Epithelial cell of umbilical artery (primary cell): ENCODE measurements around the gene ZC3H4. TPM values are rescaled to one million over a fixed set of nuclear protein-coding genes. Genes with fewer than 3 reads are reported as not detected.

Experiments
- total RNA-seq: library from RNA; depleted of rRNA; stranded (reverse); fragments of >200 nt; gene quantifications from 2 replicates; pipeline ENCODE4 v1.2.3, GENCODE V29; 2014

The ZC3H4 gene
- 10.4 and 14.1 TPM in 2 replicates for total RNA-seq

GRCh38 chr19:47112997-47113849, at the start of gene ZC3H4:
ZC3H4 (minus strand) TSS chr19:47113776; CDS start chr19:47112584, 1,192 bp downstream.

GRCh38 chr19:47130589-47131227, 17.1 kb upstream of the ZC3H4 start, which contains the start of gene SAE1:
SAE1 (plus strand) TSS chr19:47130835; CDS start chr19:47130931, 96 bp downstream.

GRCh38 chr19:47019431-47020041, 94.0 kb downstream of the ZC3H4 start, which contains the start of gene NPAS1:
NPAS1 (plus strand) TSS chr19:47019837; CDS start chr19:47021048, 1,211 bp downstream.

Other genes starting within 250 kb of the ZC3H4 start
- gene NPAS1, start 93.9 kb downstream of the ZC3H4 start, total RNA-seq = not detected in 2 replicates
- gene TMEM160, start 65.2 kb downstream of the ZC3H4 start, total RNA-seq = 40.6 and 54.1 TPM in 2 replicates
- 187 and 214 TPM in 2 replicates for gene SAE1, start 17.1 kb upstream of the ZC3H4 start, total RNA-seq
- 12.0 and 17.2 TPM in 2 replicates for gene BBC3, start 117.4 kb upstream of the ZC3H4 start, total RNA-seq
- gene CCDC9, start 142.7 kb upstream of the ZC3H4 start, total RNA-seq = 3.5 and 6.5 TPM in 2 replicates
- gene INAFM1, start 161.1 kb upstream of the ZC3H4 start, total RNA-seq = 0.65 TPM in 1 of 2 replicates, not detected in the other
- not detected in 2 replicates for gene C5AR1, start 196.1 kb upstream of the ZC3H4 start, total RNA-seq
- gene C5AR2, start 218.4 kb upstream of the ZC3H4 start, total RNA-seq = not detected in 2 replicates
- gene DHX34, start 235.5 kb upstream of the ZC3H4 start, total RNA-seq = 6.5 and 8.7 TPM in 2 replicates